ENCODE data around the gene TRABD2B.

Gene TRABD2B

DNA sequence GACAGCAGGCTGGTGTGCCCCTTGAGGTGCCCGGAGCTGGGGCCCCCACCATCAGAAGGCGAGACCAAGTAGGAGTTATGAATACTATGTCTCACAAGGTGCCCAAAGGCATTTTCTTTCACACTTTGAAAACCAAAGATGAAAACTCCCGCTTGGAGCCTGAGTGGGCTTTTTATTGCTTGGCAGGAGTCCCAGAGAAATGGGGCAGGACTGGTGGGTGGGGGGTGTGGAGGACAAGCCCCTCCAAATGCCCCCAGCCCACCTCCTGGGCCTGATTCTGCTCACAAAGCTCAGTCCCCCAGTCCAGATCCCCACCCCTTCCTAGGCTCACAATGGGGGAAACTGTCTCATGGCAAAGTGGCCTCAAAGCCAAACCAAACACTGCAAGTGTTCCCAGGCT is 227.9 kb downstream of the TRABD2B start:
- no peak for DNase-seq

DNA sequence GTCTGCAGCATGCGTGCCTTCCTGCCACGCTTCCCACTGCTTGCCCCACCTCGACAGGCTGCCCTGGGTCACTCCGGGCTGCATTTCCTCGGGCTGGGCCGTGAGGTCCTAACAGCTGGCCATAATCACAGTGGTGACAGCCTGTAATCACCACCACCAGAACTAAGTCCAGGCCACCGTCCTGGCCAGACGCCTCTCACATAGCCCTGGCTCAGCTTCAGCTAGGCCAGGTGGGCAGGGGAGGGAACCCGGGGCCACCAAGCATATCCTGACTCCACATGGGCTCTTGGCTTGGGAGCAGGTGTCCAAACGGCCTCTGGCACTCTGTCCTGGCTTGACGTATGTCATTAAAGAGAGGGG is 229.5 kb downstream of the TRABD2B start:
- DNase-seq: no peak

DNA sequence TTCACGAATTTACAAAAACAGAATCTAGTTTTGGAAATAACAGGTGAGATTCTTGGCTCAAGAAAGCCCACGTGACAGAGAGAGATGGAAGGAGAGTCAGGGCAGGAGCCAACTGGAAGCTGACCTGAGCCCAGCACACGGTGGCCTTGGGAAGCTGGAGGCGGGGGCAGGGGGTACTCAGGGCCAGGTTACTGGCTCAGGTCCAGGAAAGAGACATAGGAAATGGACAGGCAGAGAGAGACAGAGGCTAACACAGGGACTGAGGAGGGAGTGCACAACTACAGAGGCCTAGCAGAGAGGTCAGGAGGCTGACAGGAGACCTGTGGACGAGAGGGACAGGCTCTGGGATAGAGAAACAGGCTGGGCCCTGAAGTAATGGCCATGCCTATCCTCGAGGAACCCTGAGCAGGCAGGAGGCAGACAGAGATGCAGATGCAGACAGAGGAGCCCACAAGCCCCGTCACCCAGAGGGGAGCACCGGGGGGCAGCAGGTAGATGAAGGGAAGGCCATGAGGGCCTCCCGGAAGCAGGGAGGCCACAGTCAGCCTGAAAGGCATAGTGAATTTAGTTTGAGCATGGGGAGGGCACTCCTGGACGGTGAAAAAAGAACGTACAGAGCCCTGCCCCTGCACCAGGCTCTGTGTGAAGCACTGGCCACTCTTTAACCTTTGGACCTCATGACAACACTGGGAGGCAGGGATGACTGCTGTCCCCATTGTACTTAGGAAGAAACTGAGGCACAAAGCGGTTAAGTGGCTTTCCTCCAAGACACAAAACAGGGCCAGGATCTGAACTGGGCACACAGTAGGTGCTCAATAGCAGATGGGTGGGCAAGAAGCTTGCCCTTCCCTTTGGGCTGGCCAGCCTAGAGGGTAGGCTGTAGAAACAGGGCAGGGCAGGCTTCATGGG is 230.1 kb downstream of the TRABD2B start:
- no peak for DNase-seq

DNA sequence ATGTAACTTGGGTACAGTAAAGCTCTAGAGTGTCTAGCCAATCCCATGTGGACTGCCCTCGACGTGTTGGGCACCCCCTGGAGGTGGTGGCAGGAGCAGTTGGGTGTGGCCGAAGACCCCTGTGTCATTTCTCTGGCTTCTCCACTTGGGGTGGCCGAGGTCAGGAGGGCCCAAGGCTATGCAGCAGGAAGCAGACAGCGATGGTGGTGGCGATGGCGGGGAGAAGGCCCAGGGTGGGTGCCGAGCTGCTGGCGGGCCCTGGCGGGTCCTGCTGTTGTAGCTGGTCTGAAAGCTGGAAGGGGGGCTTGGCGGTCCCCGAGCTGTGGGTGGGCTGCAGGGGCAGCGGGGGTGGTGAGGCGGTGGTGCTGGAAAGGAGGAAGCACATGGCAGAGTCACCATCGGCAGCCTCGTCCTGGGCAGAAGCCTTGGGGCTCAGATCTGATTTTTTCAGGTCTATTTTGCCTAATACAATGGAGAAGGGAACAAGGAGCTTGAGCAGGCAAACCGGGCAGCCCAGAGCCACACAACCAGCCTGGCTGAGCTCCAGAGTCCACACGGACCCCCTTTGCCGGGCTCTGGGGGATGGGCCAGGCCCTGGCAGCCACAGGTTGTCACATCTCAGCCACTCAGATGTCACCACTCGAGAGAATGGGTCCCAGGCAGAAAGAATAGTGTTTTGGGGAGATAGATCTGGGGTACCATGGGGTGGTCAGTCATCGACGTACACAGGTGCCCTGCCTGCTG is 231.3 kb downstream of the TRABD2B start:
- DNase-seq: no peak

DNA sequence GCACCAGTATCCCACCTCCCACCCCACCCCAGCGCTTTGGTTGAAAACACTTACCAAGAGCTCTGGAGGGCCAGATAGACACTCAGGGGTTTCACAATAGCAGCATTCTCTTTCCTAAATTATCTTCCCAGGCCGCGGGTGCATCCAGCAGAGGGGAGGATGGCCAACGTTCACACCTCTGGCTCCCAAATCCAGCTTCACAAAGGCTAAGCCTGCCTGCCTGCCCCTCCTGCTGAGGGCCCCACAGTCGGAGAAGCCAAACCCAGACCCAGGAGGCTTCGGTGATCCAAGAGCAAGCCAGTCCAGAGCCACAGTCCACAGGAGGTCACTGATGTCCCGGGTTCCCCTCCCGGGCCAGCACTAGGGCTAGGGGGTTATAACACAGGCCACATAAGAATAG is 231.9 kb downstream of the TRABD2B start:
- no peak for DNase-seq

DNA sequence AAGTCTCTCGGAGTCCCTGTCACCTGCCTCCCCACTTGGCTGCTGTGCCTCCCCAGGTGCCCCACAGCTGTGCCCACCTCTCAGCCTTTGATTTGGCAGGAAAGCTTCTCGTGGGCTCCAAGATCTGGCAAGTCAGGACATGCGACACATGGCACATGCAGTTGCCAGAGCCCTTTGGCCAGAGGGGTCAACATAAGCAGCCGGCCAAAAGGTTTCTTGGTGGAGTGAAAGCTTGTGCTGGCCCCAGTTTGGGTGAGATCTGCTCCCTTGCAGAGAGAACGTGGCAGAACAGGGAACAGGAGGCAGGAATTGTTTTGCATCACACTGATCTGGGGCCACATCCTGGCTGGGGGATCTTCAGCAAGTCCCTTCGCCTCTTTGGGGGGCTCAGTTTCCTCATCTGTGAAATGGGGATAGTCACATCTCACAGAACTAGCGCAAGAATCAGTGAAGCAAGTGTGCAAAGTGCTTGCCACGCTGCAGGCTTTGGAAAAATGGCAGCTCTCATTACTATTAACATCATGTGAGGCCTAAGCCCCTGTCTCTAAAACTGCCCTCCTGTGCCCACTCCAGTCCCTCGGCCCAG is 232.6 kb downstream of the TRABD2B start:
- no peak for DNase-seq

DNA sequence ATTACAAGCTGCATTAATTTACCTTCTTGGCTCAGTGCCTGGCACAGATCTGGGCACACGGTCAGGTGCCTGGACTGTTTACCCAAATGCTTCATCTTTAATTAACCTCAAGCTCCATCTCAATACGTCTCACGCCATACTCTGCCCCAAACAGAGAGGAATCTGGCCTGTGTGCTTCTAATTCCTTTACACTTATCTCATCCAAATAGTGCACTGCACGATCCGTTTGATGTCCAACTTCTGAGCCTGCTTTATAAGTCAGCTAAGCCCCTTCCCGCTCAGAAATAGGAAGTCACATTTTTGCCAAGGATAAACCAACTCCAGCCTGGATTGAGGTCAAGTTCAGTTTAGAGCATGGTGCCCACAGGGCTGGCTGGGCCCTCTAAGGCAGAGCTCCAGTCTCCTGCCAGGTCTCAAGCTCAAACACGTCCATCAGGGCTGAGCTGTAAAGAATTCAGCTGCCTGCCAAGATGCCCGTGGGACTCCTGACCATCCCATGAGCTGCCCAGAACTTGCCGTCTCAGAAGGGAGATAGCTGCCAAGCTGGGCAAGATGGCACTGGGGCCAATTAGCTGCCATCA is 233.5 kb downstream of the TRABD2B start:
- DNase-seq: no peak

DNA sequence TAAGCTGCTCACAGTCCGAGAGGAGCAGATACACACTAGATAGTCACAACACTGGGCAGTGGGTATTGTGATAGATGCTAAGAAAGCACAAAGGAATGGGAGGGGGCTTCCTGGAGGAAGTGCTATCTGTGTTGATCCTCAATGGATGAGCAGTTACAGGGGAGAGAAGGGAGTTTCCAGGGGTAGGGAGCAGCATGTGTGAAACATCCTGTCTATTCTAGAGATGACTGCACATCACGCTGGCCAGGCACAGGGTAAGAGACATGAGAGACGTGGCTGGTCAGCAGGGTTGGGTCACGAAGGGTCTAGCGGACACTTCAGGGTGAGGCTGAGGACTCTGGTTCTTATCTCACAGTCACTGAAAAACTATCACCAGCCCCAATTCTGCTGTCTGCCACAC is 235.2 kb downstream of the TRABD2B start:
- no peak for DNase-seq

DNA sequence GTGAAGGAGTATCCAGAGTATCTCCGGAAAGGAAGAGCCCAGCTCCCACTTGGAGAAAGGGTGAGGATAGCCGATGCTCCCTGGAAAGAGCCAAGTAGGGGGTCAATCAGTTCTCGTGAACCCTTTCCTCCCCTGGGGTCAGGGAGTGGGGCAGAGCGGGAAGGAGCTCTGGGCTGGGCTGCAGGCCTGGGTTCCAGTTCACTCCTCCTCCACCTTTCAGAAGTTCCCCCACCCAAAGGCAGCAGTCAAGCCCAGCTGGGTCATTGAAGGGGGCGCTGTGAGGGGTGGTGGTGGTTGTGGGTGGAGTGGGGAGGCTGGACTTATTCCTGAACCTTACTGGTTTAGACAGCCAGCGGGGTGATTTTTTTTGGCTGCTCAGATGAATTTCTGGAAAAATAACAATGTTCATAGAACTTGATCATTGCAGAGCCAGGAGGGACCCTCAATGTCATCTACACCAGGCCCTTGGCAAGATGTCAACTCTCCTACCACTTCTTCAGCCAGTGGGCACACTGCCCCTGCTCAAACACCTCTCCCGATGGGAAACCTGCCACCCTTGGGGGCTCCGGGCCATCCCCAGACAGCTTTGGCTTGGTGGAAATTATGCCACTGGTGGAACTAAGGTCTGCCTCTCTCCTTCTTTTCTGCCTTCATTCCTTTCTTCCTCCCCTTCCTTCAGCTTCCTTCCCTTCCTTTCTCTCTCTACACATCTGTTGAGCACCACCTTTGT is 235.8 kb downstream of the TRABD2B start:
- no peak for DNase-seq

DNA sequence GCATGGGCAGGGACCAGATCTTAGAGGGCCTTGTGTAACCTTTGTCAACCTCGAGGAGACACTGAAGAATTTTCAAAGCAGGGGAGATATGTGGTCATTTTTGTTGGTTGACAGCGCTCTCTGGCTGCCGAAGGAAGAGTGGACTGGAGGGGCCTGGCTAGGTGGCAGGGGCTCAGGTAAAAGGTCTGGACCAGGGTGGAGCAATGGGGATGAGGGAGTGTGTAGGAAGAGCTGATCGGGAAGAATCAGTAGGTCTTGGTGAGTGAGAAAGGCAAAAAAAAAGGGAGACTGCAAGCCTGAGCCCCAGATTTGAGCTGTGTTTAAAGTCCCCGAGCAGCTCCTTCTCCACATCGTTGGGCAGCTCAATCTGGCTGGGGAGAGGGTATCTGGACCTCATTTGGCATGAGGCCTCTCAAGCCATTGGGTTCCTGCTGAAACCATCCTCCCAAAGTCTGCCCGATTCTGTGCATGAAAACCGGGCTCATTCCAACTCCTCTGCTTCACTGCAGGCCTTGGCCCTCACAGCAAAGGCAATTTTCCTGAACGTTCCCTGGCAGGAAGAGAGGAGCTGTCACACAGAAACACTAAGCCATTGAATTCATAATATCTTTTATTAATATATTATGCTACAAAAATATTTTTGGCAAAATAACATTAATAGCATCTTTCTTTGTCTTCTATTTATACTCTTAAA is 237.1 kb downstream of the TRABD2B start:
- DNase-seq: no peak

DNA sequence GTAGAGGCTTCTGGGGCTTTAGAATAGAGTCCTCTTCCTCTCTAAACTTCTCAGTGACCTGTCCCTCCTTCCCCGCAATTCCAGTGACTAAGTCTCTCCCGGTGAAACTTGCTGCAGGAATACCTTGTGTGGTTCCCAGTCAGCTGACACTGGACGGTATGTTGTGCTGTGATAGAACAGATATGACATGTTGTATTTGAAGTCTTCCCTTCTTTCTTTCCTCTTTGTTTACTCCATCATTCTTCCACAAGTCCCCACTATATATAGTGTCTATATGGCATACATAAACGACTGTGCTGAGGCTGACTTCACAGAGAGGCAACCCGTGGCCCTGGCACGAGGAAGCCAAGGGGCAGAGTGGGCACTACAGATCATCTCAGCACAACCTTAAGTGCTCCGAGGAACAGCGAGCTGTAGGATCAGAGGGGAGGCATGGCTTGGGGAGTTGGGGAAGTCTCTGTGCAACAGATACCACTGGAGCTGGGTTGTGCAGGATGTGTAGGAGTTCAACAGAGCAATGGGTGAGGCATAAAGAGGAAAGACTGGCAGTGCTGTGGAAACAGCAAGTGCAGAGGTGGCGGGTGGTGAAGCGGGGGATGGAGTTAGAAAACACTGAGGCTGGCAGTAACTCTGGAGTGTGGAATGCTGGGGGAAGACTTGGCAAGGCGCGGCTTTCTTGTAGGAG is 237.8 kb downstream of the TRABD2B start:
- DNase-seq: no peak

DNA sequence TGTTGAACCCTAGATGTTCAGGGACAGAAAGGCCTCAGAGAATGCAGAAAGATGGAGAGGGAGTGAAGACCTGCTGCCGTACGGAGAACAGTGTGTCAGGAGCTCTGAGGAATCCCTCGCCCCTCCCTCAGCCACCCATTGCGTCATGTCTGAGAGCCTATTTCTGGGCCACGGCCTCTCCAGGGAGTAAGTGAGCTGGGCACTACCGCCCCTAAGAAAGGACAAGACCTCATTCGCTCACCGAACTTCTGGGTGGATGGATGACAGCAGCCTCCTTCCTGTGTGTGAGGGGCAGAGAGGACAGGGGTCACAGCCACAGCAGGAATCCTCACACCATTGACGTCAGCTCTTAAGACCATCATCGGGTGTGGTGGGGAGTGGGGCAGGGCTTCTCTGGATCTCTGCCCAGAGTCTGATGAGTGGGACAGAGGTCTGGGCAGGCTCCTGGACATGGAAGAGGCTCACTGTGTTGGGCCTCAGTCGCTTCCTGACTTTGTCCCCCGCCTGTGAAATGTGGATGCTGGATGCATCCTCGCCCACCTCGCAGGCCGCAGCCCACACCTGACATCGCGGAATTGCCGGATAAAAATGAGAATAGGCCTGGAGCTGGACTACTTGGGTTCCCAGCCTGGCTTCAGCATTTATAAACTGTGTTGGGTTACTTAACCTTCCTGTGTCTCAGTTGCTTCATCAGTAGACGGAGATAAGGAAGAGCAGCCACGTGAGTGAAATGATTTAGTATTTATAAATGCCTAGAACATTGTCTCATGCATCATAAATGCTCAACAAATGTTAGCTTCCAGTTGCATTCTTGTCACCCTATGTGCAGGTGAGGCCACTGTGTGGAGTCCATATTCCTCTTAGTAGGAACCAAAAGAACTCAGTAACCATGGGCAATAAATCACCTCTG is 238.6 kb downstream of the TRABD2B start:
- DNase-seq: no peak

DNA sequence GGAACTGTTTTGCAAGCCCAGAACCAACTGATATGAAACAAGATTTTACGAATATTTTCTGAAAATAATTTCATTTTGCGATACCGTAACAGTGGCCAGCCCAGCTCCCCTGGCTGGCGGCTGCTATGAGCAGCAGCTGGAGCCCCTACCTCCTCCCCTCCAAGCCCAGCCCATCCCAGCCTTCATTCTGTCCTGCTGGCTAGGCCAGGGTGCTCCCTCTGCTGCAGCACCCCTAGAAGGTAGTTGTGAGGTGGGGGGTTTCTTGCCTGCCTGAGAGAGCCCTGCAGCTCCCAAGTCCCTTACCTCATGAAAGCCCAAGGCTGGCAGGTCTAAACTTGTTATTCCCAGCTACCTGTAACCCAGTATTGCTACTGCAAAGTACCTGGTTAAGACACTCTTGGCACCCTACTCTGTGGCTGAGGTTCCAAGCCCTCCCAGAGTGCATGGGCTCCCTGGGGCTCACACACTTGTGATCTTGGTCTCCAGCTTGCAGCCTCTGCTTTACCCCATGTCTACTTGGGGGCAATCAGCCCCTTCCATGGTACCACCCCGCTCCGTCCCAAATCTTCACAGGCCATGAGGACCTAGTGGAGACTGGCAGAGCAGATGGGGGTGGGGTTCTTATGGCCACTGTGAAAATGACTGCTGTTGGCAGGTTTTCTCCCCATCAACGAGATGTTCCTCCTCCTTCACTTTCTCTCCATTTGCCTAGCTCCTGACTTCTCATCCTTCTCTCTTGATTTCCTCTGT is 239.8 kb downstream of the TRABD2B start:
- DNase-seq: no peak

DNA sequence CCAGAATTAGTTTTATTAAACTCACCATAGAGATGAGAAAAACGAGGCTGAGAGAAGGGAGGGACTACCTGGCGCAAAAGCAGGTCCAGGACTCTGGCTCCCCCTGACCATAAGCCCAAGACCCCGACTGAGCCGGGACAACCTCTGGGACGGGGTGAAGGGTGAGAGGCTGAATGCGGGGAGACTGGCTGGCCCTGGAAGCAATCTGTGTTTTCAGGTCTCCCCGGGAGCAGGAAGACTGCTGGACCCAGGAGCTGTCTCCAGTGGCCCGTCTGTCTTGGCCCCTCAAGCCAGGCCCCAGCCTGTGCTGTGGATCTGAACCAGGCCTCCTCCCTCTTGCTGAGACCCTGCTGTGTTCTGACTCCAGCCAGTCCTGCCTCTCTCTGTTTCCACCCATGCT is 240.8 kb downstream of the TRABD2B start:
- no peak for DNase-seq

DNA sequence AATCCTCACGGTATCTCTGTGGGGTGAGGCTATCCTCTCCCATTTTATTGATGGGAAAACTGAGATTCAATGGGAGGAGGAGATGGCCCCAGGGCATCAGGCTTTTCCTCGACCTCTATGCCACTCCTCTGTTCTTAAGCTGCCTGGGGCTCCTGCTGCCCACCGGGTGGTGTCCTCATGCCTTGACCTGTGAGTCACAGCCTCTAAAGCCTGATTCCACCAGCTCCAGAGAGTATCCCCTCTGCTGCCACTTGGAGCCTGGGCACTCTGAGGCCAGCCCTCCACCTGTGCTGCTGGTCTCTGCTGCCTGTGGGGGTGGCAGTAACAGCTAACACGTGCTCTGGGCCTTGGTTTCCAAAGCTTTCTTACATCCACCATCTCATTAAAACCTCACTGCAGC is 241.2 kb downstream of the TRABD2B start:
- no peak for DNase-seq

DNA sequence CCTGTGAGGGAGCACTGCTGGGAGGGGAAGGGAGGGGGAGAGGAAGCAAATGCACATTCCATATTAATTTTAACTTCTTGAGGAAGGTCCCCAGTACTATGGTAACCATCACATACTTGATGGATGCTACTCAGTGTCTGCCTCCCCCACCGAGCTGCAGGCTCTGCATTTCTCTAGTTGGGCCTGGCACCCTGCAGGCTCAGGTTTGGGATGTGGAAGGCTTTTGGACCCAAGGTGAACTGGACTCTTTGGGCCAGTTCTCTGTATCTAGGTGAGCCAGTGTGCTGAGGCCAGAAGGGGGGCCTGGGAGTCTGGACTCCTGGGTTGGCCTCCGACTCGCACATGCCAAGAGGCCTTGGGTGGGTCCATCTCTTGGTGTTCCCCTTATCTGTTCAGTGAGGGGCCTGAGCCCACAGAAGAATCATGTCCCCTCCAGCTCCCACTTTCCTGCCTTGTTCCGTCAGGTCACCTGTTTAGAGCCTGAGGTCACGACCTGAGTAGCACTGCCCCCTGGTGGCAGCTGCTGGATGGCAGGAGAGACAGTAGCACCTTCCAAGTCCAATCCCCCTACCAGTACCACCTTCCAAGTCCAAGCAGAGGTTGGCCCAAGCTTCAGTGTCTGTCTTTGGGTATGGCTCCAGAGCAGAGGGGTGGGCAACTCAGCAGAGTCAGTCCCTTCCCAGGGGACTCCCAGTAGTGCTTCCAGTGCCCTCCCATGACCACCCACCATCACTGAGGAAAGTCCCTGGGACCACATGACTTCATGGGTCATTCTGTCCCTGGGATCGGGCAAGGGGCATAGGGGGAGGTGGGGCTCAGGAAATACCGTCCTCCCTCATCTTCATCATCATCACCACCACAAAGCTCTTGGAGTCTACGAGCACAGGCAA is 241.8 kb downstream of the TRABD2B start:
- DNase-seq: peak; percentile 50

DNA sequence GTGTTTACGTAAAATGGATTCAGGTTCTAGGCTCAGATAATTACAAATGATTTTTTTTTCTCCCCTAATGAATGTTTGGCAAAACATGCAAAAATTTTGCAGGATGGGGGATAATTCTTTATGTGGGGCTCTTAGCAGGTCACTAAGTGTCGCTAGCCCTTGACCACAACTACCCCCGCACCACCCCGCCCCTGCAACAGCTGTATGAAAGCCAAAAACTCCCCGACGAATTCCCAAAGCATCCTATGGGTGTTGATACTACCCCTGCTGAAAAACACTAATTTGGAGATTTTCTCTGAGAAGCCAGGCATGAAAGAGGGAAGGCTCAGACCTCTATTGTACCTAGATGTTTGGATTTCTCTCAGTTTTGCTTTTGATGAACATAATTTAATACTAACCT is 243.0 kb downstream of the TRABD2B start:
- DNase-seq: no peak

DNA sequence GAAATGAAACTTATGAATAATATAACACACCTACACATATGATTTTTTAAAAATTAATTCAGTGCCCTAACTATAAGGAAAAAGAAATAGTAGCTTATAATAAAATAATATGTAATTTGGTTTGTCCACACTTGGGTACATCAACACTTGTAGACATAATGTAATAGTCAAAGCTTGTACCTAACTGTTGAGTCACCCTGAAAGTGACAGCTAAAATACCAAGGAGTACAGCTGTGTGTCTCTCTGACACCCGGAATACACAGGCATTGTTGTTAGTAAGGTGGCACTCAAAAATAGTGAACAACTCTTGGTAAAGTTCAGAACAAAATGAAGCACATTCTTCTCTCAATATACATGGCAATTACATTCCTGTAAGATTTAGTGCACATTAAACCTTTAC is 243.4 kb downstream of the TRABD2B start:
- no peak for DNase-seq

DNA sequence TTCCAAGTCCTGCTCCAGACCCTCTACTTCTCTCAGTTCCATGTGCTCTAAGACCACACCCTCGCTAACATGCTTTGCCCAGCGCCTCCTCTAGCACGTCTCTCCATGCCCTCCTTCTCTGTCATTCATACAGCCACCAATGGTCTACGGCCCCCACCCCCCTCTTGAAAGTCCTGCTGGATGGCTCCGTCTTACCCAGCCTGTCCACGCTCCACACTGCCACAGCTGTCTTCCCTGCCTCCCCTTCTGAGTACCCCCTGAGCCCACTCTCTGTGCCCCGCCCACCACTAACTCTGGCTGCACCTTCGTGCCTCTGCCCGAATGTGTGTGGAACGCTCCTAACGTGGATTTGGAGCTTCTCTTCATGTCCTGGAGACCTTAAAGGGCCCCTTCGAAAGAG is 244.6 kb downstream of the TRABD2B start:
- no peak for DNase-seq
